Effector memory CD4-positive, alpha-beta T cell (primary cell): ENCODE measurements around the gene PTPRT.

Experiments used
- DNase-seq, 3 donors: peaks; one replicate each; pipeline ENCODE4 v3.0.0-alpha.2; 2020
- H3K27ac ChIP-seq: 2 replicates; pipeline ENCODE4 v1.7.0; 2013; ENCODE audit warnings: mild to moderate bottlenecking, low read length, moderate library complexity; ENCODE audit not compliant: insufficient read depth, poor library complexity, severe bottlenecking
- H3K27me3 ChIP-seq: replicated peaks from 2 replicates; pipeline ENCODE4 v1.7.0; 2013; ENCODE audit warnings: mild to moderate bottlenecking, low read length; ENCODE audit not compliant: insufficient read depth, control insufficient read depth, poor library complexity, severe bottlenecking
- H3K36me3 ChIP-seq: 2 replicates; pipeline ENCODE4 v1.7.0; 2013; ENCODE audit warnings: mild to moderate bottlenecking, low read length, moderate library complexity; ENCODE audit not compliant: control insufficient read depth, insufficient read depth
- H3K4me1 ChIP-seq: 2 replicates; pipeline ENCODE4 v1.7.0; 2013; ENCODE audit warnings: low read length, mild to moderate bottlenecking; ENCODE audit not compliant: control insufficient read depth, insufficient read depth, poor library complexity, severe bottlenecking
- H3K4me3 ChIP-seq: 2 replicates; pipeline ENCODE4 v1.7.0; 2013; ENCODE audit warnings: low read length, low read depth, mild to moderate bottlenecking; ENCODE audit not compliant: insufficient read depth, poor library complexity, severe bottlenecking
- H3K9me3 ChIP-seq: 2 replicates; pipeline ENCODE4 v1.7.0; 2013; ENCODE audit warnings: mild to moderate bottlenecking, low read length, moderate library complexity; ENCODE audit not compliant: control insufficient read depth

Gene PTPRT

GRCh38 chr20:42158272-42158671, 1031.4 kb downstream of the PTPRT start:
- no peak for DNase-seq
- Histone ChIP-seq H3K36me3 (no peaks in the 10 kb centered on the region), H3K27me3 (no peaks in the 10 kb centered on the region), H3K9me3 (no peaks in the 10 kb centered on the region), H3K4me1 (no peaks in the 10 kb centered on the region), H3K4me3 (no peak overlapping the region), H3K27ac (no peak overlapping the region)

GRCh38 chr20:42155586-42155985, 1034.1 kb downstream of the PTPRT start:
- no peaks in the 10 kb centered on the region for H3K27me3 ChIP-seq

GRCh38 chr20:42152575-42152974, 1037.1 kb downstream of the PTPRT start:
- no peaks in the 10 kb centered on the region for H3K4me1 ChIP-seq
- H3K9me3 ChIP-seq, result no peaks in the 10 kb centered on the region
- no peak overlapping the region for H3K4me3 ChIP-seq
- H3K27ac ChIP-seq, result no peak overlapping the region
- no peaks in the 10 kb centered on the region for H3K27me3 ChIP-seq
- H3K36me3 ChIP-seq, result no peaks in the 10 kb centered on the region
- no peak for DNase-seq

More at GRCh38 chr20:42155586-42155985, 1034.1 kb downstream of the PTPRT start:
- no peak overlapping the region for H3K4me3 ChIP-seq
- H3K27ac ChIP-seq, result no peak overlapping the region
- H3K36me3 ChIP-seq, result no peaks in the 10 kb centered on the region
- no peak for DNase-seq
- no peaks in the 10 kb centered on the region for H3K4me1 ChIP-seq
- no peaks in the 10 kb centered on the region for H3K9me3 ChIP-seq

DNA sequence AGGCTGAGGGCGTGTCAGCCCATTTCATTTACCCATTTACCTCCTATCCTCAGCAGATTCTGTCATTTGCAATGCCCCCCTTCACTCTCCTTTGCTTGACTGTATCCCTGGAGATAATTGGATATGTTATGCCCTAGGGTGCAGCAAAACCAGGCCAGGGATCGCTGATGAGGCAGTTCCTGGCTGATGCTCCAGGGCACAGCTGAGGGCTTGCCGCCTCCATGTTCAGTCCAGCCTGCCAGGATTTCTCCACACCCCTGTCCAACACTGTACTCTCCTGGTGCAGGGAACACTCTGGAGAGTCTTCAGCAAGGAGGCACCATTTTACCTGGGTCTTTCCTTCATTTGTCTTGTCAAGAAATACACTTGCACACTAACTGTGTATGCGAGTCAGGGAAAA, 1039.5 kb downstream of the PTPRT start:
- Histone ChIP-seq H3K36me3 (no peaks in the 10 kb centered on the region), H3K4me1 (no peaks in the 10 kb centered on the region), H3K9me3 (no peaks in the 10 kb centered on the region), H3K4me3 (no peak overlapping the region), H3K27ac (no peak overlapping the region), H3K27me3 (no peaks in the 10 kb centered on the region)
- DNase-seq, result no peak

- Histone ChIP-seq H3K27ac (no peak overlapping the region), H3K4me1 (no peaks in the 10 kb centered on the region), H3K27me3 (no peaks in the 10 kb centered on the region), H3K4me3 (no peak overlapping the region), H3K9me3 (no peaks in the 10 kb centered on the region), H3K36me3 (no peaks in the 10 kb centered on the region)
- no peak for DNase-seq
Observed at GRCh38 chr20:42138729-42139128, 1051.0 kb downstream of the PTPRT start.

GRCh38 chr20:42134265-42135098, 1055.2 kb downstream of the PTPRT start:
- no peaks in the 10 kb centered on the region for H3K36me3 ChIP-seq
- DNase-seq, result no peak
- H3K9me3 ChIP-seq, result no peaks in the 10 kb centered on the region
- no peaks in the 10 kb centered on the region for H3K4me1 ChIP-seq
- no peak overlapping the region for H3K27ac ChIP-seq
- H3K4me3 ChIP-seq, result no peak overlapping the region
- no peaks in the 10 kb centered on the region for H3K27me3 ChIP-seq

DNA sequence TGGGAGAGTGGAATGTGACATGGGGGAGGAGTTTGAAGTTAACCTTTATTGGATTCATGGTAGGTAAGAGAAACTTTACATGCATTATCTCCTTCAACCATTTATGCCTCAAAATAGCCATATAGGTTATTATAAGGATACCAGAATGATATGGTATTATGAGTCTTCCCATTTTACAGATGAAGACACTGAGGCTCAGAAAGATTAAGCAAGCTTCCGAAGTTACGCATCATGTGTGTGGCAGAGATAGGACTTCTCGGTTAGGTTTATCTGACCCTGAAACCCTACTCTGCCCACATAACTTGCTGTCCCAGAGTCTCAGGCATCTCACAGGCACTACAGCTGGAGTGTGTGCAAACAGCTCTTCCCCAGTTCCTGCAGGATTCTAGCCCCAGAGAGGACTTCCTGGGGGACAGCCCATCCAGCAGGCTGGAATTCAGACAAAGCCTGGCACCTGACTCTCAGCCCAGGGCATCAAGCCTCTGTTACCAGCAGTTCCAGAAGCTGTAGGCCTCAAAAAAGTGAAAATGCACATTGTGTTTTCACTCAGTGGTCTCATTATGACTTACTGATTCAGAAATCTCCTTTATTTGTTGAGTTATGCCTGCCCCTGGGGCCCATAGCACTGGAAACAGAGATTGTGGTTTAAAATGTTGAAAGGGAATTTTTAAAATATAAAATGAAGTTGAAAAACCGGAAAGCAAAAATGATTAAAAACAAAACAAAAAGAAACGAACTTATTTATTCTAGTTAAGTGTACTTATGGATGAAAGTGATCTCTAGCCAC, 1058.7 kb downstream of the PTPRT start:
- DNase-seq, result no peak
- Histone ChIP-seq H3K4me1 (no peaks in the 10 kb centered on the region), H3K36me3 (no peaks in the 10 kb centered on the region), H3K9me3 (no peaks in the 10 kb centered on the region), H3K27me3 (no peaks in the 10 kb centered on the region), H3K27ac (no peak overlapping the region), H3K4me3 (no peak overlapping the region)

DNA sequence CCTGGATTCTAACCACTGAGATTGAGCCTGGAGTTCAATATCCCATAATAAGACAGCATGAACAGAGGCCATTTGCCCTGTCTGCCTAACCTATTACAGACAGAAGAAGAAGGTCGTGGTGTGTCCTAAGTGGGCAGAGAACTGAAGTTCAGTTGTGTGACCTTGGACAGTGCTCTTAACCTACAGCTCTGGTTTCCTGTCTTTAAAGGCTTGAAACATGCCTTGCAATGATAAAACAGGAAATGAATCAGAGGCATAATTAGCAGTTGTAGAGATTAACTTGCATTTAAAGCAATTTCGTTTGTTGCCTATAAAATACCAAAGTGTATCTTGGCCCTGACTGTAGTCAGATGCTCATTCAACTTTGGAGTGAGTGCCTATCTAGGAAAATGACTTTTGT, 1064.3 kb downstream of the PTPRT start:
- Histone ChIP-seq H3K9me3 (no peaks in the 10 kb centered on the region), H3K4me1 (no peaks in the 10 kb centered on the region), H3K27ac (no peak overlapping the region), H3K27me3 (no peaks in the 10 kb centered on the region), H3K4me3 (no peak overlapping the region), H3K36me3 (no peaks in the 10 kb centered on the region)
- no peak for DNase-seq

DNA sequence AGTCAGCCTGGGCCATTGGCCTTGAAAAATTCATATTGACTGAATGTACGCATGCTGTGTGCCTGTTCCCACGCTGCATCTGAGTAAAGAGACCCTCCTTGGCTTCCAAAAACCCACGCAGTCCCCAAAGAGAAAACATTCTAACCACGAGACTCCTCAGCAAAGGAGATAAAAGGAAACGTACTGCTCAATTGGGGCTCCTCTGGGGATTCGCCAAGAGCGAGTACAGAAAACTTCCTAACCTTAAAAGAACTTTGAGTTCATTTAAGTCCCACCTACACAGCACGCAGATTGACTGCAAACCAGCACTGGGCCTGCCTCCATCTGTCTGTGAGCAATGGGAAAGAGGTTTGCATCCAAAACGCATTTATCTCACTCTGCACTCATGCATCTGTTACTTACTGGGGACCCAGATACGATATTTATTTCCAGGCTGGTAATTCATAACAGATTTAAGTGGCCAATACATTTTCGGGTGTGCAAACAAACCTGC, 1065.7 kb downstream of the PTPRT start:
- no peaks in the 10 kb centered on the region for H3K36me3 ChIP-seq
- H3K27me3 ChIP-seq, result no peaks in the 10 kb centered on the region
- H3K4me3 ChIP-seq, result no peak overlapping the region

More for the DNA sequence above, 1065.7 kb downstream of the PTPRT start:
- no peak for DNase-seq
- no peaks in the 10 kb centered on the region for H3K9me3 ChIP-seq
- no peaks in the 10 kb centered on the region for H3K4me1 ChIP-seq
- H3K27ac ChIP-seq, result no peak overlapping the region
